Measurements from ENCODE around the gene RAB39B.

RAB39B gene

DNA sequence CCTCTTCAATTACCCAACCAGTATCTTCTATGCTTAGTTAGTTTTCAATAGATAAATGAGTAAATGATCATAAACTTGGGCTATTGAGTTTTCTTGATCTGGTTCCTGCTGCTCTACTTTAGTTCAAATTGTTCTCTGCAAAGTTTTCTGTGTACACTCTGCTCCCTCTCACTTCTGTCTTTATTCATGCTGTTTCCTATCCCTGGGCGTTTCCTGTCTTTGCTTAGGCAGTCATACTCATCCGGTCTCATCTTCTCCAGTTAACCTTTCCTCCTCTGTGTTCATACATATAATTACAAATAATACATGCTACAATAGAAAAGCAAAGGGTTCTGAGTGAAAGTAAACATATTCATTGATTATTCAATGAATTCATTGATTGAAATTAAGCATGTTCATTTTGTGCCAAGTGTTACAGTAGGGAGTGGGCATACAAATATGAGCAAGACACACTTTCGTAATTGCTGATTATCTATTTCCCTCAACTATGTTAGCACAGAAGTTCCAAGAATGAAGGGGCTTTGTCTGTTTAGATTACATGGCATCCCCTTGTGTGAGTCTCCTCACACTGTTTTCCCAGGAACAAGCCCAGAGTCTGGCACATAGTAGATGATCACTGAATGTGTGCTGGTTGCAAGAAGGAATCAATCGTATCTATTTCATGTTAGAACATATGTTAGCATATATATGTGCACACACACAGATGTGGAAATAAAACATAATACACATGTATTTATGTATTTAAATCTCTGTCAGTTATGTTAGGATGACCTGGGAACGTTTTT is 1.1 kb downstream of the RAB39B start:
- TF ChIP-seq, protein P1, sequence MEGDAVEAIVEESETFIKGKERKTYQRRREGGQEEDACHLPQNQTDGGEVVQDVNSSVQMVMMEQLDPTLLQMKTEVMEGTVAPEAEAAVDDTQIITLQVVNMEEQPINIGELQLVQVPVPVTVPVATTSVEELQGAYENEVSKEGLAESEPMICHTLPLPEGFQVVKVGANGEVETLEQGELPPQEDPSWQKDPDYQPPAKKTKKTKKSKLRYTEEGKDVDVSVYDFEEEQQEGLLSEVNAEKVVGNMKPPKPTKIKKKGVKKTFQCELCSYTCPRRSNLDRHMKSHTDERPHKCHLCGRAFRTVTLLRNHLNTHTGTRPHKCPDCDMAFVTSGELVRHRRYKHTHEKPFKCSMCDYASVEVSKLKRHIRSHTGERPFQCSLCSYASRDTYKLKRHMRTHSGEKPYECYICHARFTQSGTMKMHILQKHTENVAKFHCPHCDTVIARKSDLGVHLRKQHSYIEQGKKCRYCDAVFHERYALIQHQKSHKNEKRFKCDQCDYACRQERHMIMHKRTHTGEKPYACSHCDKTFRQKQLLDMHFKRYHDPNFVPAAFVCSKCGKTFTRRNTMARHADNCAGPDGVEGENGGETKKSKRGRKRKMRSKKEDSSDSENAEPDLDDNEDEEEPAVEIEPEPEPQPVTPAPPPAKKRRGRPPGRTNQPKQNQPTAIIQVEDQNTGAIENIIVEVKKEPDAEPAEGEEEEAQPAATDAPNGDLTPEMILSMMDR (conservative IDR thresholded peaks at IDR 0.05; ENCODE audit: low read length), result no peak
- DNase-seq (ENCODE audit: low read depth), result no peak
- no peak overlapping the region for H3K4me3 ChIP-seq (ENCODE audit: low read length)

DNA sequence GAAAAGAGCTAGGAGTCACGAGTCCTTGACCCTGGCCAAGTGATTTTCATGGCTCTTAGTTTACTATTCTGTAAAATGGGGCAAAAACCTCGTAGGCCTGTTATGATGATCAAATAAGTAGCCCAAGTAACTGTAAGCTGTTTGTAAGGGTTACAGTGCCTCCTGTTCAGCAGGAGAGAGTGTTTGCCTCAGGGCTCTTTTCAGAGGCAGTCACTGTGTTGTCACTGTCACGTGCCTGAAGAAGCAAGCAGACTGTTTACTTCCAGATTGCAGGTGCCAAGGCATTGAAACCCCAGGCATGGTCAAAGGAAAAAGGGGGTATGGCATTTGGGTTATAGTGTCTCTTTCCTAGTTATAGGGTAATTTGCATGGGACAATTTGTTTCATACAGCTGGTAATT is 4.5 kb downstream of the RAB39B start:
- DNase-seq (ENCODE audit: low read depth), result no peak
- TF ChIP-seq, protein P1 (conservative IDR thresholded peaks at IDR 0.05; ENCODE audit: low read length), result no peak
- H3K4me3 ChIP-seq (ENCODE audit: low read length), result no peak overlapping the region

DNA sequence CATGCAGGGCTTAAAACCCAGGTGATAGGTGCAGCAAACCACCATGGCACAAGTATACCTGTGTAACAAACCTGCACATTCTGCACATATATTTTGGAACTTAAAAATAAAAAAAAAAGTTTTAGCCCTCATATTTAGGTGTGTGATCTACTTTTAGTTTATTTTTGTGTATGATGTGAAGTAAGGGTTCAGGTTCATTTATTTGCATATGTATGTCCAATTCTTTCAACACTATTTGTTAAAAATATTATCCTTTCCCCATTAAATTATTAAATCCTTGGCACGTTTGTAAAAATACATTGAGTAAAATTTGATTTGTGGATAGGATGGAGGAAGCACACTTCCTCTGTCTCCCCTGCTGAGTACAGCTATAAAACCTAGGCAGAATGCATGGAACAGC is 12.9 kb downstream of the RAB39B start:
- H3K4me3 ChIP-seq (ENCODE audit: low read length), result no peak overlapping the region
- no peak for DNase-seq (ENCODE audit: low read depth)
- TF ChIP-seq, protein P1 (conservative IDR thresholded peaks at IDR 0.05; ENCODE audit: low read length), result no peak

DNA sequence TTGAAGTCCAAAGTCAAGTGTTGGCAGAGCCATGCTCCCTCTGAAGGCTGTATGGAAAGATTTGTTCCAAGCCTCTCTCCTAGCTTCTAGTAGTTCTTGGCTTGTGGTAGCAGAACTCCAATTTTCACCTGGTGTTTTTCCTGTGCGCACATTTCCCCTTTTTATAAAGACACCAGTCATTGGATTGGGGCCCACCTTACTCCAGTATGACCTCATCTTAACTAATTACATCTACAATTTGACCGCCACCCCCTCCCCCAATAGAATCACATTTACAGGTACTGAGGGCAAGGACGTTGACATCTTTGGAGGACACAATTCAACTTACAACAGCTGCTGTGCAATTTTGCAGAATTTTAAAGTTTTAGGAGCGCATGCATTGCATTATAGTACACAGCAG is 16.8 kb downstream of the RAB39B start:
- no peak for DNase-seq (ENCODE audit: low read depth)
- TF ChIP-seq, protein P1 (conservative IDR thresholded peaks at IDR 0.05; ENCODE audit: low read length), result no peak
- H3K4me3 ChIP-seq (ENCODE audit: low read length), result no peak overlapping the region

DNA sequence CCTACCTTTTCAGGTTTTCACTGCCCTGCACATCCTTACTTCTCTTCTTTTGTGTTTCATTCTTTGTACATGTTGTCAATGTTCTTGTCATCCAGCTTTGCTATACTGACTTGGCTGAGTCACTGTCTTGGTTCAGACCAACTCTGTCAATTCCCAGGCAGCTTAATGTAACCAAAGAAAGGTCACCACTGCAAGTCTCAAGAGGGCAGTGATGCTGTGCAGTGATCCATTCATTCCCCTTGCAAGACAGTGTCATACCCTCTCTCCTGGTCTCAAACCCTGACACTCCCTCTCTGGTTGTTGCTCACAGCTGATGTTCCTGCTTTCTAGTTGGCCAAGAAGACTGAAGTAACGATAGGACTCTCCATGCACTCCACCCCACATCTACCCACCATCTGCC is 17.5 kb downstream of the RAB39B start:
- H3K4me3 ChIP-seq (ENCODE audit: low read length), result no peak overlapping the region
- TF ChIP-seq, protein P1 (conservative IDR thresholded peaks at IDR 0.05; ENCODE audit: low read length), result no peak
- no peak for DNase-seq (ENCODE audit: low read depth)

DNA sequence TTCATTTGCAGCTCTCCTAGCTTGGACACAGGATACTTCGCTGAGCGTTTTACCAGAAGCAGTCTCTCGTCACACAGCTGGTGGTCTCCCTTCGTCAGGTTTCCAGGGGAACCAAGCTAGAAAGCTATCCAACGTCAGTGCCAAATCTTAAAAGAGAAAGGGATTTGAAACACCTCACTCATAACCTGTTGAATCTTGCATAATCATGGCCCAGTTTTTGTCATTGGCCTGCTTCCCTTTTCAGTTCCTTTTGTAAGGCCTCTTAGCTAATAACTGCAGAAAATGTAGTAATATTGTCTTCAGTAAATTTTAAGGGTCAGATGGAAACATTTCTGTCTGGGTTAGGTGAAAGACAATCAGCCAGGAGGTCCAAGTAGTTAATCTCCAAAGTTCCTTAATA is 22.0 kb downstream of the RAB39B start:
- DNase-seq (ENCODE audit: low read depth), result no peak
- TF ChIP-seq, protein P1 (conservative IDR thresholded peaks at IDR 0.05; ENCODE audit: low read length), result no peak
- H3K4me3 ChIP-seq (ENCODE audit: low read length), result no peak overlapping the region

DNA sequence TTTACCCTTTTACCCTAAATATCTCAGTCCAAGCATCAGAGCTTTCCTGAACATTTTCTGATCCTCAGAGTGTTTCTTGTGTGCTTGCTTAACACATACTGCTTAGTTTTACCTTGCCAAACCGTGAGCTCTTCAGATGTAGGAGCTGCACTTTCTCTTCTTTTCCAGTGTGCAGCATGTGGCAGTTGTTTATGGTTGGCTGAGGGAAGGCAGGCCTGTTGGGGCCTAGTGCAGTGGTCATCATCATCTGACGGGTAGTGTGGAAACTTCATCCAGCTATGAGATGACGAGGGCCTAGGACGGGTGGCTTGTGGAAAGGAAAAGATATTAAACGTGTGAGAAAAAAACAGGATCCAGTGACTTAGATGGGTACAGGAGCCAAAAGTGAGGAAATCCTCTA is 26.6 kb downstream of the RAB39B start:
- no peak for DNase-seq (ENCODE audit: low read depth)
- TF ChIP-seq, protein P1 (conservative IDR thresholded peaks at IDR 0.05; ENCODE audit: low read length), result no peak

More for the DNA sequence above, 26.6 kb downstream of the RAB39B start:
- H3K4me3 ChIP-seq (ENCODE audit: low read length), result no peak overlapping the region
